Prostate gland (tissue), 2 donors: ENCODE measurements around the gene LRRC31. TPM values are rescaled to one million over a fixed set of nuclear protein-coding genes. Genes with fewer than 3 reads are reported as not detected.

ENCODE experiments used
- DNase-seq: peaks from one replicate; pipeline ENCODE4 v3.0.0-alpha.2; 2019; ENCODE audit warnings: low spot score
- H3K27ac ChIP-seq, 2 donors: fragments of 200-600 bp; sonication (generic); 2 replicates each; pipeline ENCODE4 v1.5.1; 2017 to 2019
- H3K27me3 ChIP-seq: fragments of 200-600 bp; sonication (generic); replicated peaks from 2 replicates; pipeline ENCODE4 v1.5.1; 2019; ENCODE audit not compliant: insufficient read depth
- H3K36me3 ChIP-seq, 2 donors: fragments of 200-600 bp; sonication (generic); 1 replicate in 1 of 2; 2 replicates in 1 of 2; pipeline versions ENCODE4 v1.5.1 to v1.8.1; 2017 to 2019
- H3K4me1 ChIP-seq: fragments of 200-600 bp; sonication (generic); replicated peaks from 2 replicates; pipeline ENCODE4 v1.5.1; 2019
- H3K4me3 ChIP-seq, 2 donors: fragments of 200-600 bp; sonication (generic); 2 replicates each; pipeline ENCODE4 v1.5.1; 2017 to 2019
- H3K9me3 ChIP-seq: fragments of 200-600 bp; sonication (generic); 2 replicates; pipeline ENCODE4 v1.5.1; 2017
- CTCF ChIP-seq, 4 experiments: fragments of 200-600 bp in 2 of 4; fragments of 450-650 bp in 2 of 4; sonication (generic) in 2 of 4; IDR thresholded peaks; 1 replicate in 3 of 4; 2 replicates in 1 of 4; pipeline ENCODE4 v1.5.1; 2016 to 2019; ENCODE audit warnings: antibody characterized with exemption in 4 of 4, mild to moderate bottlenecking in 2 of 4, moderate library complexity in 2 of 4
- POLR2A ChIP-seq: fragments of 450-650 bp; IDR thresholded peaks from one replicate; pipeline ENCODE4 v1.6.1; 2016; ENCODE audit warnings: antibody characterized with exemption, mild to moderate bottlenecking
- POLR2AphosphoS5 ChIP-seq: sonication (generic); formaldehyde crosslinking; IDR thresholded peaks from one replicate; pipeline ENCODE4 v1.6.1; 2017; ENCODE audit warnings: antibody characterized with exemption
- WGBS: methylation state at CpG from one replicate; pipeline ENCODE4 v1.1.5; 2018; 5-methylcytosine and 5-hydroxymethylcytosine counted together
- intact Hi-C: fragments of 100-400 bp; cut with DNase I; formaldehyde crosslinking; loops from one replicate; pipeline ENCODE4 v1.14.2; 2022
- total RNA-seq, 2 donors: library from RNA; depleted of rRNA; stranded (reverse); fragments of >200 nt; gene quantifications; one replicate each; pipeline ENCODE4 v1.1.0, GENCODE V29; 2016

Gene LRRC31
- total RNA-seq, 2 donors from 2014 or later = 0.91 to 1.1 TPM

- Histone ChIP-seq H3K27ac (no peak overlapping the region), H3K4me3 (no peak overlapping the region), H3K9me3 (no peaks in the 10 kb centered on the region), H3K4me1 (no peaks in the 10 kb centered on the region), H3K36me3 (no peaks in the 10 kb centered on the region), H3K27me3 (no peaks in the 10 kb centered on the region)
- no peak for DNase-seq
- intact Hi-C loops = no loop called here
- TF ChIP-seq POLR2AphosphoS5 (no peak), CTCF (IDR thresholded peaks at IDR 0.05) (no peak), POLR2A (no peak)
These were observed 37.7 kb upstream of the LRRC31 start for GRCh38 chr3:169907476-169907875.

GRCh38 chr3:169905404-169905803 lies 35.7 kb upstream of the LRRC31 start:
- TF ChIP-seq CTCF (IDR thresholded peaks at IDR 0.05) = no peak
- no peak for TF ChIP-seq POLR2A
- TF ChIP-seq POLR2AphosphoS5 = no peak
- Histone ChIP-seq H3K27me3 (no peaks in the 10 kb centered on the region), H3K27ac (peak overlapping the region in 1 of 2 donors; percentile 12), H3K9me3 (no peaks in the 10 kb centered on the region), H3K4me1 (no peaks in the 10 kb centered on the region), H3K36me3 (no peaks in the 10 kb centered on the region), H3K4me3 (no peak overlapping the region)
- DNase-seq = no peak
- intact Hi-C loops = no loop called here
- 56% methylated on average over 6 of the region's 6 CpGs for WGBS

- 77% methylated on average over 1 of the region's 1 CpG for WGBS
- Histone ChIP-seq H3K36me3 (no peaks in the 10 kb centered on the region), H3K4me1 (no peaks in the 10 kb centered on the region), H3K4me3 (no peak overlapping the region), H3K27ac (no peak overlapping the region), H3K9me3 (no peaks in the 10 kb centered on the region), H3K27me3 (no peaks in the 10 kb centered on the region)
- DNase-seq = no peak
- intact Hi-C loops = no loop called here
- no peak for TF ChIP-seq CTCF (IDR thresholded peaks at IDR 0.05)
- no peak for TF ChIP-seq POLR2A
- no peak for TF ChIP-seq POLR2AphosphoS5
These were observed 31.7 kb upstream of the LRRC31 start for GRCh38 chr3:169901453-169901852.

- DNase-seq = no peak
- Histone ChIP-seq H3K27ac (no peak overlapping the region), H3K9me3 (no peaks in the 10 kb centered on the region), H3K36me3 (no peaks in the 10 kb centered on the region), H3K4me1 (no peaks in the 10 kb centered on the region), H3K27me3 (no peaks in the 10 kb centered on the region), H3K4me3 (no peak overlapping the region)
- TF ChIP-seq POLR2A (no peak), CTCF (IDR thresholded peaks at IDR 0.05) (no peak), POLR2AphosphoS5 (no peak)
- intact Hi-C loops = no loop called here
- 96% methylated on average over 1 of the region's 1 CpG for WGBS
These were observed 27.5 kb upstream of the LRRC31 start for GRCh38 chr3:169897284-169897683.

GRCh38 chr3:169895072-169895471 lies 25.3 kb upstream of the LRRC31 start:
- intact Hi-C loops = no loop called here
- H3K4me1 ChIP-seq = no peaks in the 10 kb centered on the region
- H3K27ac ChIP-seq = no peak overlapping the region
- H3K36me3 ChIP-seq = no peaks in the 10 kb centered on the region
- no peak overlapping the region for H3K4me3 ChIP-seq
- no peaks in the 10 kb centered on the region for H3K9me3 ChIP-seq
- no peaks in the 10 kb centered on the region for H3K27me3 ChIP-seq
- no peak for TF ChIP-seq POLR2AphosphoS5
- no peak for TF ChIP-seq CTCF (IDR thresholded peaks at IDR 0.05)
- TF ChIP-seq POLR2A = no peak
- no peak for DNase-seq
- 54% methylated on average over 6 of the region's 6 CpGs for WGBS
